Lower leg skin (tissue), 3 donors: ENCODE measurements around the gene ZFAND6.

Experiments
- CTCF ChIP-seq, 3 donors: fragments of 450-650 bp; IDR thresholded peaks; one replicate each; pipeline ENCODE4 v1.5.1; 2016; ENCODE audit warnings: antibody characterized with exemption in 3 of 3, mild to moderate bottlenecking in 3 of 3, moderate library complexity in 2 of 3
- POLR2A ChIP-seq, 2 donors: fragments of 450-650 bp; IDR thresholded peaks; one replicate each; pipeline ENCODE4 v1.6.1; 2016 to 2017; ENCODE audit warnings: antibody characterized with exemption in 2 of 2, mild to moderate bottlenecking in 1 of 2, moderate library complexity in 1 of 2

GRCh38 chr15:80107204-80107603, 47.7 kb downstream of the ZFAND6 start:
- TF ChIP-seq CTCF (IDR thresholded peaks at IDR 0.05) (no peak), POLR2A (IDR thresholded peaks at IDR 0.05) (no peak)
